ENCODE data around the gene CRISPLD2.

GRCh38 chr16:84847564-84848355, 28.0 kb downstream of the CRISPLD2 start:
- TF ChIP-seq NFIC (IDR thresholded peaks at IDR 0.05; ENCODE audit: low read depth, low read length) (no peak), CTCF (IDR thresholded peaks at IDR 0.05 in 2 of 3, conservative IDR thresholded peaks at IDR 0.05 in 1 of 3; ENCODE audit: control insufficient read depth in 2 of 3, extremely low read depth in 1 of 3, insufficient read depth in 1 of 3, low read depth in 3 of 3, low read length in 3 of 3) (no peak), SUZ12 (IDR thresholded peaks at IDR 0.05; ENCODE audit: unreplicated experiment) (no peak), SMC3 (IDR thresholded peaks at IDR 0.05; ENCODE audit: borderline replicate concordance, low read length) (no peak), CBX5 (IDR thresholded peaks at IDR 0.05; ENCODE audit: low read depth) (no peak), POLR2A (IDR thresholded peaks at IDR 0.05; ENCODE audit: low read depth, low read length) (no peak)

Data from GM12878 (cell line).